HG03457 (cell line): Measurements from ENCODE around the gene MORN3.
"Not testable (repeated sequence)": the region's sequence is repeated elsewhere in the genome, so short reads cannot be mapped to it uniquely, and the experiment has no call there.

Experiments
- ATAC-seq: cut with Tn5 transposase; IDR thresholded peaks from one replicate; pipeline ENCODE4 v1.9.1; 2021; ENCODE audit warnings: moderate number of reproducible peaks; ENCODE audit not compliant: unreplicated experiment

Gene MORN3

GRCh38 chr12:121693155-121693687, 23.8 kb upstream of the MORN3 start:
- ATAC-seq = no peak

- ATAC-seq = not testable (repeated sequence)
These were observed 23.3 kb upstream of the MORN3 start for GRCh38 chr12:121692744-121693143.

DNA sequence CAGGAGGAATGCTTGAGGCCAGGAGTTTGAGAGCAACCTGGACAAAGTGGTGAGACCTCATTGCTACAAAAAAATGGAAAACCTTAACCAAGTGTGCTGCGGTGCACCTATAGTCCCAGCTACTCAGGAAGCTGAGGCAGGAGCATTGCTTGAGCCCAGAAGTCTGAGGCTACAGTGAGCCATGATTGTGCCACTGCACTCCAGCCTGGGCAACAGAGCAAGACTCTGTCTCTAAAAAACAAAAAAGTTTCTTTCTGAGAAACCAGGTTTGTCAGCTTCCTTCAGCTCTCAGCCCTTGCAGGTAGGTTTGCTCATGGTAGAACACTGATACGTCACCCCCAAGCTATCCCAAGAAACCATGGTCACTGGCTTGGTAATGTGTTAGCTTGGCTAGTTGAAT, 20.0 kb upstream of the MORN3 start:
- no peak for ATAC-seq

- ATAC-seq = no peak
These were observed 19.5 kb upstream of the MORN3 start for GRCh38 chr12:121688966-121689365.

GRCh38 chr12:121679661-121680197, 10.3 kb upstream of the MORN3 start:
- not testable (repeated sequence) for ATAC-seq

GRCh38 chr12:121678716-121679300, 9.4 kb upstream of the MORN3 start:
- no peak for ATAC-seq

DNA sequence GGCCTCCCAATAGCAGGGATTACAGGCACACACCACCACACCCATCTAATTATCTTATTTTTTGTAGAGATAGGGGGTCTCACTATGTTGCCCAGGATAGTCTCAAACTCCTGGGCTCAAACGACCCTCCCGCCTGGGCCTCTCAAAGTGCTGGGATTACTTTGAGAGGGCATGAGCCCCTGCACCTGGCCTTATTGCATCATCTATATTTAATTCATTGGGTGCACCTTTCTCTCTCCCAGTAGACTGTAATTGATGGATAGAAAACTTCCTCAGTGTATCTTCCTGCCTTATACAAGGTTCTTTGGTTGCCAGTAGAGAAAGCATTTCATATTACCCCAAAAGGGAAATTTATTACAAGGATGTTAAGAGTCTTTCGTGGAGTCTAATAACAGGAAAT, 8.9 kb upstream of the MORN3 start:
- no peak for ATAC-seq

DNA sequence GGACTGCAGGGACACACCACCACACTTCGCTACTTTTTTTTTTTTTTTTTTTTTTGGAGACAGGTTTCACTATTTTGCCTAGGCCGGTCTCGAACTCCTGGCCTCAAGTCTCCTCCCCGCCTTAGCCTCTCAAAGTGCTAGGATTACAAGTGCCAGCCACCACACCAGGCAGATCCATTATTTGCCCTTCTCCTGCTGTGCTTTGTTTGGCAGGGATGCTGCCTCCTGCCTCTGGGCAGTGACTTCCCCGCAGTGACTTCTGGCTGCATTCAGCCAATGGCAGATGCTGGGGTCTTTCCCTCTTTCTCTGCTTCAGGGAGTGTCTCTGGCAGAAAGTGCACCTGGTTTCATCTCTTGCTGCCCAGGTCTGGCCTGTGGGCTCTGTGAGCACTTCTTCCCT, 6.7 kb upstream of the MORN3 start:
- ATAC-seq = no peak

DNA sequence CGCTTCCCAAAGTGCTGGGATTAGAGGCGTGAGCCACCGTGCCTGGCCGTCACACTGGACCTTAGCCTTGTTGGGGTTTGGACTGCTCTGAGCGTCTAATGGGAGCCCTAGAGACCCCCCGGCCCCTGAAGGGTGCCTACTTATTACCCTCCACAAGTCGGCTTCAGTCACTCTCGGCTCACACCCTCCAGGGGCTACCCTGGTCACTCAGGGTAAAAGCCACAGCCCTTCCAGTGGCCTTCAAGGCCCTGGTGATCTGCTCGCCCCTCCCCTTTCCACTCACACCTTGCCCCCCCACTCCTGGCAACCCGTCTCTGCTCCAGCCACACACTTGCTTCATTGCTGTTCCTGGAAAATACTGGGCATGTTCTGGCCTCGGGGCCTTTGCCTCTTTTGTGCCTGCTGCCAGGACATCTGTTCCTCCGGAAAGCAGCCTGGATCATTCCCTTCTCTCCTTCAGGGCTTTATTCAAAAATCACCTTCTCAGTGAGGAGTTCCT, 3.6 kb upstream of the MORN3 start:
- no peak for ATAC-seq

- no peak for ATAC-seq
These were observed 519 bp downstream of the MORN3 start for GRCh38 chr12:121668750-121669520.

DNA sequence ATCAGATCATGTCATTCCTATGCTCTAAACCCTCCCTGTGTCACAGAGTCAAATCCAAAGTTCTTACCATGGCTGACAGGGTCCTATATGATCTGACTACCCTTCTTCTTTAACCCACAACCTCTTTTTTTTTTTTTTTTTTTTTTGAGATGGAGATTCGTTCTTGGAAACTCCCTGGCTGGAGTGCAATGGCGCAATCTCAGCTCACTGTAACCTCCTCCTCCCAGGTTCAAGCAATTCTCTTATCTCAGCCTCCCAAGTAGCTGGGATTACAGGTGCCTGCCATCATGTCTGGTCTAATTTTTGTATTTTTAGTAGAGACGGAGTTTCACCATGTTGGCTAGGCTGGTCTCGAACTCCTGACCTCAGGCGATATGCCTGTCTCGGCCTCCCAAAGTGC, 2.6 kb downstream of the MORN3 start:
- ATAC-seq = not testable (repeated sequence)

- ATAC-seq = no peak
These were observed 5.9 kb downstream of the MORN3 start for GRCh38 chr12:121663610-121663929.

- ATAC-seq = not testable (repeated sequence)
These were observed 7.9 kb downstream of the MORN3 start for GRCh38 chr12:121661353-121662105.

GRCh38 chr12:121657305-121658008, 12.0 kb downstream of the MORN3 start:
- no peak for ATAC-seq

GRCh38 chr12:121656122-121656521, 13.3 kb downstream of the MORN3 start:
- no peak for ATAC-seq

DNA sequence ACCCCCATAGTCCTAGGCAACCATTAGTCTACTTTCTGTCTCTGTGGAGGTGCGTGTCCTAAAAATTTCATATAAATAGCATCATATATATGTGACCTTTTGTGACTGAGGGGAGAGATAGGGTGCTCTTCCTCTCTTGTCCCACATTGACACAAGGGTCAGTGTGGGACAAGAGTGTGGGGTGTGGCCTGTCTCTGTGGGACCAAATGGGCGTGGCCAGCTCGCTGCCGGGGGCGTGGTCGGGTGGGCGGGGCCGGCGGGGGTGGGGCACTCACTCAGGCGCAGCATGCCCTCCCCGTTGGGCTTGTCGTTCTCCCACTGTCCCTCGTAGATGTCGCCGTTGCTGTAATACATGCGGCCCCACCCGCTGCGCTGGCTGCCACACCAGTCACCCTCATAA, 15.5 kb downstream of the MORN3 start:
- no peak for ATAC-seq

DNA sequence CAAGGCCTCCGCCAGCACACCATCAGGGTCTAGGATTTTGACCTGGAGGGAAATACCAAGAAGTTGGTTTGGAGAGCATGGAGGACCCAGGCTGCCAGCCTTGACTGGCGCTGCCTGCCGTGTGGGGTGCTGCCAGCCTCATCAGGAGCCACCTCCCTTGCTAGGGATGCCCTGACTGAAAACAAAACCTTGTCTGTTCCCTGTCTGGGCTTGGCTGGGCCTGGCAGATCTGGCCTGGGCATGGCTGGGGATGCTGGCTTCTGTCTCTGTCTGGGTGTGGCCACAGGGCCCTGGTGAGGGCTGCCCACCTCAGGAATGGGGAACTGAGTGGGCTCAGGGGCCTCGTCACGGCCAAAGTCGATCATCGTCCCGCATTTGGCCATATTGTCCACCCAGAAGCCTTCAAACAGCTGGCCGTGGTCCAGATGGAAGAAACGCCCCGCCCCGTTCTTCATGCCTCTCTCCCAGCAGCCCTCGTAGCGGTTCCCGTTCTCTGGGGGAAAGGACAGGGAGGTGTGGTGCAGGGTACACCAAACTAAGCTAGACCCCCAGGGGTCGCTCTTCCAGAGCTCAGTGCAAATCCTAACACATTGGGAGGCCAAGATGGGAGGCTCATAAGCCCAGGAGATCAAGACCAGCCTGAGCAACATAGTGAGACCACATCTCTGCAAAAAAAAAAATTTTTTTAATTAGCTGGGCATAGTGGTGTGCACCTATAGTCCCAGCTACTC, 16.5 kb downstream of the MORN3 start:
- no peak for ATAC-seq

GRCh38 chr12:121651320-121651719, 18.1 kb downstream of the MORN3 start:
- ATAC-seq = no peak

GRCh38 chr12:121649819-121650353, 19.6 kb downstream of the MORN3 start:
- ATAC-seq = no peak

DNA sequence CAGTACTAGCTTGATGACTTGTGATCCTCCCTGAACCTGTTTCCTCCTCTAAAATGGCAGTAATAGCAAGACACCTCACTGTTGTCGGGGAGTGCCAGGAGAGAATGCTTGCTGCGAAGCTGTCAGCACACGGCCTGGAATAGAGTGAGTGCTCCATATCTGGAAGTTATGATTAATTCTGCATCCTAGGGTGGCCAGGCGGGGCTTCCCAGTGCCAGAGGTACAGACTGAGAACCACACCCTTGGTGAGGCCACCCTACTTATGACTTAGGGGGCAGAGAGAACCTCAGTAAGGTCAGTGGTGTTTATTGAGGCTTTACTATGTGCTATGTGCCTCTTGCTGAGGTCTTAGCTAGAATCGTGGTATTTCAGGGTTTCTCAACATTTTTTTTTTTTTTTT, 20.1 kb downstream of the MORN3 start:
- ATAC-seq = no peak
